Dermis microvascular lymphatic vessel endothelial cell (primary cell): Measurements from ENCODE around the gene UHRF1. TPM values are rescaled to one million over a fixed set of nuclear protein-coding genes. Genes with fewer than 3 reads are reported as not detected.
A peak's percentile ranks its signal among the peaks of the same experiment; 100 is the strongest.
"Not testable (repeated sequence)": the region's sequence is repeated elsewhere in the genome, so short reads cannot be mapped to it uniquely, and the experiment has no call there.

Experiments
- DNase-seq, 2 donors: peaks; one replicate each; pipeline versions ENCODE4 v3.0.0 to v3.0.0-alpha.2; 2010; ENCODE audit warnings: low read depth in 2 of 2
- total RNA-seq: library from RNA; depleted of rRNA; stranded (reverse); fragments of >200 nt; gene quantifications from 2 replicates; pipeline ENCODE4 v1.2.1, GENCODE V29; 2014

The UHRF1 gene
- total RNA-seq, 1 donor from 2014 or later: 27.1 TPM

DNA sequence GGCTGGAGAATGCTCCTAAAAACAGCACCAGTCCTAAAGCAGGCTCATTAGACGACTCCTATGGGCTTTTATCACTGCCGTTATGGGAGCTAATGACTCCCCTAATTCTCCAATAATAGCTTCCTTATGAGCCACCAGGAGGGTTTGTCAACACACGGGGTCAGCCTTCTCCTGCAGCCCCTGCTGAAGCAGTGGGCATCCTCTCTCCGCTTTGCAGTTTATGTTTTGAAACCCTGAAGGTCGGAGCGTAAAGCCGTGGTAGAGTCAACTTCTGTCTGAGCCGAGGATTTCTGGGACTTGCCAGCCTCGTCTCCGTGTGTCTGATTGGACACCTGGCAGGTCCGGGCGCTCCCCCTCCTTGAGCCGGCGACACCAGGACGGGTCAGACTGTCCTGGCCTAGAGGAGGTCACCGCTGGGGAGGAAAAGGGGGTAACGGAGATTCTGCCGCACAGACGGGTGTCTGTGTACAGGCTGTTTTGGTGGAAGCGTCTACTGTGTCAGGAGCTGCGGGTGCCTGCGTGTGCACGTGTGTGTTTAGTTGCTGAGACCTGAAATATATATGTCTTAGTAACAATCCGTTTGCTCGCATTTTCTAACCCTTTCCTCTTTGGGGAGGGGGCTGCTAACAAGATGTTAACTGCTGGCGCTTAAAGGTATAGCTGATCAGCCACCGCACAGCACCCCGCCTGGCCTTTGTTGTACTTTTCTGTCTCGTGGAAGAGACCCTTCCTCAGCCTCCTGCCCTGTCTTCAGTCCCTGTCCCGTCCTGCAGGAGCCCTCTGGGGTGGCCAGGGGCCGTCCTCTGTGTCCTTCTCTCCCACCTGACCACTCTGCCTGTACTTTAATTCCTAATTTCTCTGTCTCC, 61.5 kb downstream of the UHRF1 start:
- DNase-seq: peak in 1 of 2 donors; percentile 33

GRCh38 chr19:4971424-4971793, 62.1 kb downstream of the UHRF1 start:
- no peak for DNase-seq

DNA sequence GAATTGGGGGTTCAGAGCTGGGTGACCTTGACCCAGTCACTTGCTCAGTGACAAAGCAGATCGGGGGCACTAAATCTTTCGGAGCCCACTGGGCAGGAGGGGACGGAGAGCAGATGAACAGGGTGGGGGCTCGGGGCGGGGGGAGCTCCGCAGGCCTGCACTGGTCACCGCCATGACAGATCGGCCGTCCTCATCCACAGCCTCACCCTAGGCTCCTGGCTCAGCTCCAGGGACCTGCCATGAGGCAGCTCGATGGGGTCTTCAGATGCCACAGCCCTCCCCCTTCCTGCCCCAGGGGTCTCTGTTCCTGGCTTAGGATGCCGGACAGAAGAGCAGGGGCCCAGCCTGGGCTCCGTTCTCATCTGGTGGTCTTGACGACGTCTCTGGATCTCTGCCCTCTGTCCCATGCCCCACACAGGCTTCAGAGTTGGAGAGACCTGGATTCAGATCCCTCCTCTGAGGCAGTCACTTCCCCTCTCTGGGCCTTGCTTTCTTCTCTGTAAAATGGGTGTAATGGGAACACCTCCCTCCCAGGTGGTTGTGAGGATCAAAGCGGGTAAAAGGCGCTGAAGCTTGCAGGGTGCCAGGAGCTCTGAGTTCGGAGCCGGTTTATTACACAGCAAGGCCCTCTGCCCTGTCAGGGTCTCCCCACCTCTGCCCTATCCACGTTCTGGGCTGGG, 62.7 kb downstream of the UHRF1 start:
- DNase-seq: no peak

DNA sequence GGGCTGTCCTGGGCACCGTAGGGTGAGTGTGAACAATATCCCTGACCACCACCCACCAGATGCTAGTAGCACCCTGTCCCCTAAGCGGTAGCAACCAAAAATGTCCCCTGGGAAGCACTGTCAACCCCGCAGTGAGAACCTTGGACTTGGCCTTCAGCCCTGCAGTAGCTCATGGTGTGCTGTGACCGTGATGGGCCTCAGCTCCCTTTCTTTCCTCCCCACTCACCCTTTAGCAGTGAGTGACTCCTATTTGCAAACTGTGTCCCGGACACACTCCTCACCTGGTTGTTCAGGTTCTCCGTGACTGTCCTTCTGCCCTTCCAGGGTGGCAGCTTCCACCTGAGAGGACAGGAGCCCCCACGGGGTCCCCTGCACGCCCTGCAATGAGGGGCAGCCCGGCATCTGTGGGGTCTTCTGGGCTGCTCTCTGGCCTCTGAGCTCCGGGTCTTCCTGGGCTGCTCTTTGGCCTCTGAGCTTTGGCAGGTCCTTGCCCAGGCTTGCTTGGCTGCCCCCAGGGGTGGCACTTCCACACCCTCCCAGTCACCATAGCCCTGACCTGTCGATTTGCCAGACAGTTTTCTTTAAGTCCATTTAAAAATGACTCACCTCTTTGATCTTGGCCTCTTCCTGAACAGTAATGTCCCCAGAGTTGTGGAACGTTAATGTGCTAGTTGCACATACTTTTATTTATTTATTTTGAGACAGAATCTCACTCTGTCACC, 63.4 kb downstream of the UHRF1 start:
- DNase-seq: peak in 1 of 2 donors; percentile 45

GRCh38 chr19:4974880-4975469, 65.7 kb downstream of the UHRF1 start:
- DNase-seq: no peak

DNA sequence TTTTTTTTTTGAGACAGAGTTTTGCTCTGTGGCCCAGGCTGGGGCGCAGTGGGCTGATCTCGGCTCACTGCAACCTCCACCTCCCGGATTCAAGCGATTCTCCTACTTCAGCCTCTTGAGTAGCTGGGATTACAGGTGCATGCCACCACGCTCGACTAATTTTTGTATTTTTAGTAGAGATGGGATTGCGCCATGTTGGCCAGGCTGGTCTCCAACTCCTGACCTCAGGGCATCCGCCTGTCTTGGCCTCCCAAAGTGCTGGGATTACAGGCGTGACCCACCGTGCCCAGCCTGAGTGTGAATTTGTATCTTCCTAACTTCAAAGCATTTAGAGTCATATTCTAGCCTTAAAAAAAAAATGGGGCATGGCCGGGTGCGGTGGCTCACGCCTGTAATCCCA, 66.3 kb downstream of the UHRF1 start:
- not testable (repeated sequence) for DNase-seq

DNA sequence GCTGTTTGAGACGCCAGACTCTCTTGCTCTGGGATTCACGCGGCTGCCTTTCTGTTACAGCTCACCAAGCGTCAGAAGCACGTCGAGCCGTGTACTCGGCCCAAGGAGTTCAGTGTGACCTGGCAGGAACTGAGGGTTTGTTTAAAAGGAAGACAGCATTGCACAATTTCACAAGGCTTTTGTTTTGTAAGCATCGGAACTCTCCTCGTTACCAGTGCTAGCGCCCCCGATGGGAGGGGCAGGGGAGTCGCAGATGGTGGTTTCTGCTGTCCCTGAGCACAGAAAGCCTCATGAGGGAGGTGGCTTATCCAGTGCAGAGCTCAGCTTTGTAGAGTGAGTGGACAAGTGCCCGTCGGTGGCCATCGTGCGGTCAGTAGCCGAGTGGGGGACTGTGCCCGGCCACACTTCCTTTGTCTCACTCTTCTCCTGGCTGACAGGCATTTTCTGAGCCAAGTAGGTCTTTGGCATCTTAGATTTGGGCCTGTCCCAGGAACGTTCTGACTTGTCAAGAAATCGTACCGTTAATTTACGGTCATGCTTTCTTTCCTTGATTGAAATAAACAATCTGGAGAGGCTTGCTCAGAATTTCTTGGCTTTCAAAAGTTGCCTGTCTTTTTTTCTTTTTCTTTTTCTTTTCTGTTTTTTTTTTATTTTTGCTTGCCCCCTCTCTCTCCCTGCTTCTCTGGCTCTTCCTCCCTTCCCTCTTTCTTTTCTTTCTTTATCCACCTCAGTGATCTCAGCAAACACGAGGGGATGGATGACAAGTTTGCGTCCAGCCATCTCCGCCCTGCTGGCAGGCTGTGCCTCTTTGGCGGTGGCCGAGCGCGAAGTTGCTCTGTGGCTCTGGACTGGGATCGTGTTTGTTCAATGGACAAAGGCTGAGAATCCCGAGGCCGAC, 67.3 kb downstream of the UHRF1 start:
- no peak for DNase-seq

DNA sequence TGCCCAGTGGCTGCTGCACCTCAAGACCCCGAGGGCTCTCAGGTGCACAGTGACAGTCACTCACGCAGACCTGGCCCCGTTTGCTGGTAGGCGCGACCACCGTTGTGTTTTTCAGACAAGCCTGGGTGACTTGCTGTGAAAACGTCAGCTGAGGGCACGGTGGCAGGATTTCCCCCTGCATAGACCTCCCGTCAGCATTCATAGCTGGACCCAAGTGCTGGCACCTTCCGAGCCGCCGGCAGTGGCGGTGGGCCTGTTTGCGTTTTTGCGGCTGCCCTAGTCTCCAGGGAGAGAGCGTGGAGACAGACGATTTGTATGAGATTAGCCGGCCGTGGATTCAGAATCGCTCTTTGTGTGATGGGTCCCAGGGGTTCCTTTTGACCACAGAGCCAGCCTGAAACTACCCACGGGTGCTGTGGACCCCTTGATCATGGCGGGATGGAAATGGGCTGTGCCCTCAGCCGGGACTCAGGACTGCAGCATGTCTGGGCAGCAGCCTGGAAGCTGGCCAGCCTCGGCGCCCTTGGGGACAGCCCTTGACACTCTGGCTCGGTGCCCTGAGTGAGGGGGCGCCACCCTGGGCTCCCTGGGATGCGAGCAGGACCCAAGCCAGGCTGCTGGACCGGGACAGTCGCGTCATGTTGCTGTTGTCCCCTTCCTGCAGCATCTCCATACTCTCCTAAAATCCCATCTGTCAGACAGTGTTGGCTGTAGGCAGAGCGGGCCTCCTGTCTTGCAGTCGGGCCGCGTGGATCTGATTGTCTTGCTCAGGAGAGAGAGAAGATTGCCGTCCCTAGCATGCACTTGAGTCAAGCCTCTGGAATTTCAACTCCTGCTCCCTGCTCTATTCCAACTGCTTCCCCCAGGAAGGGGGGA, 68.2 kb downstream of the UHRF1 start:
- no peak for DNase-seq

- no peak for DNase-seq
These were observed 70.0 kb downstream of the UHRF1 start for GRCh38 chr19:4979211-4979807.

- DNase-seq: no peak
These were observed 70.8 kb downstream of the UHRF1 start for GRCh38 chr19:4980067-4980466.

GRCh38 chr19:4980838-4981680, 71.8 kb downstream of the UHRF1 start:
- no peak for DNase-seq

DNA sequence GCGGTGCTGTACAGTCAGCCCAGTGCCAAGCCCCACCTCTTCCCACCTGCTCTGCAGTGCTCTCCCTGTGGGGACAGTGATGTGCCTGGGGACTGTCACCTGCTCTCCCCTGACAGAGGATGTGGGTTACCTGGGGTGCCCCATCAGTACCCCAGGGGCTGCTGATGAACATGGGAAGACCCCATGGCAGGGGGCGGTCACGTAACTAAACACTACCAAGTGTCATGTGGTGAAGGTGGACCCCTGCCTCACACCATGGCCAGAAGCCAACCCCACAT, 72.3 kb downstream of the UHRF1 start:
- no peak for DNase-seq

- peak in 1 of 2 donors; percentile 46 for DNase-seq
These were observed 74.2 kb downstream of the UHRF1 start for GRCh38 chr19:4983346-4984105.

DNA sequence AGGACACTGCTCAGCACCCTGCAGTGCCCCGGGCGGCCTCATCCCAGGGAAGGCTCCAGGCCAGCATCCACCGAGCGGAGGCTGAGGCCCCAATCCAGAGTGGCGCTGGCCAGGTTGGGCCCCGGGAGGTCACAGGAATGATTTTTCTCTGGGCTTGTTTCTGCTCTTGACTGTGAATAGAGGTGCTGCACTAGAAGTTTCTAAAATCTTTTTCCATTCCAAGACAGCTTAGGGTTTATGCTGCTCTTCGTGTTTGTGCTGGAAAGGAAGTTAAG, 74.7 kb downstream of the UHRF1 start:
- DNase-seq: no peak

- no peak for DNase-seq
These were observed 75.2 kb downstream of the UHRF1 start for GRCh38 chr19:4984438-4984990.

DNA sequence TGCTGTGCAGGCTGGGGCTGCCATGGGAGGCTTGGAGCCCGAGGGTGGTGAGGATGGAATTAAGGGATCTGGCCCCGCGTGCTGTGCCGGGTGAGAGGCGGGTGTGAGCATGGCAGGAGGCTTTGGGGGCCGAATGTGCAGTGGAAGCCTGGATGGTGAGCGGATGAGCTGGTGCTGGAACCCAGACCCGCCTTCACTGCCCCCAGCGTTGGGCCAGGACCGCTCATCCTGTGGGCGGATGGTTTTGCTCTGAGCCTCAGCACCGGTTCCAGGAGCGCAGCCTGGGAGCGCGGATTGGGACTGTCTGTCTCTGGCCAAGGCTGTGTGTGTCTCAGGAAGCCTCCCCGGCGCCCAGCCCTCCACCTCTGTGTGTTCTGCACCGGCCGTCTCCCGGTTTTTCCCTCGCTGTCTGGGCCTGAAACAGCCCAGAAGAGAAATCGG, 76.3 kb downstream of the UHRF1 start:
- no peak for DNase-seq

DNA sequence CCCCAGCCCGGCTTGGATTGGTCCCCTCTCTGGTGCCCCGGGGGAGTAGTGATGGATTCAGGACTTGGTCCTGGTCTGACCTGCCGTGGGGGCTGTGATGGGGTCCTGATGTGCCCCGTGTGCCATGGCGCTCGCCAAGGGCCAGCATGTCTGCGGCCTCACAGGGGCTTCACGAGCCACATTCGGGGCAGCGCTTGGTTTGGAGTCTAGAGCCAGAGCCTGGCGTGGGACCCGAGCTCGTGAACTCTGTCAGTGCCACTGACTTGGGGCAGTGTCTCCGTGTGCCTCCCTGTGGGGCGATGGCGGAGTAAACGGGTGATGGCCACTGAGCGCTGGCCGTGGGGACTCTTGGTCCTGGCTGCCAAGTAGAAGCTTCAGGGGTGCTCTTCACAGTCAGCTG, 76.8 kb downstream of the UHRF1 start:
- no peak for DNase-seq

GRCh38 chr19:4986471-4986891, 77.2 kb downstream of the UHRF1 start:
- no peak for DNase-seq
